OCI-LY3 (cell line): Measurements from ENCODE around the gene GLDN.

Experiments
- EZH2phosphoT487 ChIP-seq: fragments of 200-600 bp; shearing (Covaris generic); IDR thresholded peaks from 2 replicates; pipeline ENCODE4 v1.6.1; 2018; ENCODE audit warnings: antibody characterized with exemption, mixed run types, low read depth
- TF ChIP-seq, protein P1 (sequence below): fragments of 200-600, 300-600 bp; sonication (generic); IDR thresholded peaks from 2 replicates; pipeline ENCODE4 v1.5.1; 2014; ENCODE audit warnings: antibody characterized with exemption, low read length, low read depth

DNA sequence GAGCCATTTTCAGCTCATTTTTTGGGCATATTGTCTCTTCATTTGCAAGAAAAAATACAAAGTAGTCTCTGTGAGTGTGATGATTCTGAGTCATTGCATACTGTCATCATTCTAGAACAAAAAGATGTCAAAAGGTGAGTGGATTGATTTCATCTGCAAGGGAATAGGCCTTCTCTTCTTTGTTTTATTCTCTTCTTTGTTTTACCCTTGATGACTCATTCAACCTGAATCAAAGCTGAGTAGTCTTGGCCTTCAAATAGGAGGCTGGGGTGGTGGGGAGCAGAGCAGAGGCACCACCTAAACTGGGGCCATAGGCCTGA is 28.4 kb upstream of the GLDN start:
- TF ChIP-seq, protein P1, sequence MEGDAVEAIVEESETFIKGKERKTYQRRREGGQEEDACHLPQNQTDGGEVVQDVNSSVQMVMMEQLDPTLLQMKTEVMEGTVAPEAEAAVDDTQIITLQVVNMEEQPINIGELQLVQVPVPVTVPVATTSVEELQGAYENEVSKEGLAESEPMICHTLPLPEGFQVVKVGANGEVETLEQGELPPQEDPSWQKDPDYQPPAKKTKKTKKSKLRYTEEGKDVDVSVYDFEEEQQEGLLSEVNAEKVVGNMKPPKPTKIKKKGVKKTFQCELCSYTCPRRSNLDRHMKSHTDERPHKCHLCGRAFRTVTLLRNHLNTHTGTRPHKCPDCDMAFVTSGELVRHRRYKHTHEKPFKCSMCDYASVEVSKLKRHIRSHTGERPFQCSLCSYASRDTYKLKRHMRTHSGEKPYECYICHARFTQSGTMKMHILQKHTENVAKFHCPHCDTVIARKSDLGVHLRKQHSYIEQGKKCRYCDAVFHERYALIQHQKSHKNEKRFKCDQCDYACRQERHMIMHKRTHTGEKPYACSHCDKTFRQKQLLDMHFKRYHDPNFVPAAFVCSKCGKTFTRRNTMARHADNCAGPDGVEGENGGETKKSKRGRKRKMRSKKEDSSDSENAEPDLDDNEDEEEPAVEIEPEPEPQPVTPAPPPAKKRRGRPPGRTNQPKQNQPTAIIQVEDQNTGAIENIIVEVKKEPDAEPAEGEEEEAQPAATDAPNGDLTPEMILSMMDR = no peak
- TF ChIP-seq EZH2phosphoT487 = no peak
